NCI-H82 treated with DMSO at 0.1 percent for 48 hours (cell line): Measurements from ENCODE around the gene TRIL.

ENCODE experiments used
- DNase-seq: peaks from one replicate; lab custom pipeline; 2025; ENCODE audit not compliant: unreplicated experiment; lab: John Stamatoyannopoulos, UW

Gene TRIL

GRCh38 chr7:28958235-28958979 lies at the start of gene TRIL:
Gene TRIL (minus strand): TSS chr7:28958330. CDS start chr7:28958046, 284 bp downstream.
- peak; percentile 92 for DNase-seq

GRCh38 chr7:29007127-29007526 lies 49.0 kb upstream of the TRIL start:
- DNase-seq = no peak

DNA sequence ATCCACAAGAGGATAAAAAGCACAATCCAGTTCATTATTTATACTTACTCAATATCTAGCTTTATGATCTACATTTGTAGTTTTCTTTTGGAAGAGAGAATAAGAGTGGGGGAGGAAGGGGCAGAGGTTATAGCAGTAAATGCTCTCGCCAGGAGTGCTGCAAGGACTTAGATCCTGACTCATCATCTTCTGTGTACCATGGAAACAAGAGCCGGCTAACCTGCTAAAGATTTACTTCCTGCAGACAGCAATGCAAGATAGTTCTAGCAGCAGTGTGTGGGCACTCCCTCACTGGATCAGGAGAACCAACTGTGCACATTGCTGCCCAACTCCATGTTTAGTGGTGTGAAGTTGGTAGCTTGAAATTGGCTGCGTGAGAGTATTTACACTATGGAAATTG lies 47.7 kb upstream of the TRIL start:
- DNase-seq = no peak

DNA sequence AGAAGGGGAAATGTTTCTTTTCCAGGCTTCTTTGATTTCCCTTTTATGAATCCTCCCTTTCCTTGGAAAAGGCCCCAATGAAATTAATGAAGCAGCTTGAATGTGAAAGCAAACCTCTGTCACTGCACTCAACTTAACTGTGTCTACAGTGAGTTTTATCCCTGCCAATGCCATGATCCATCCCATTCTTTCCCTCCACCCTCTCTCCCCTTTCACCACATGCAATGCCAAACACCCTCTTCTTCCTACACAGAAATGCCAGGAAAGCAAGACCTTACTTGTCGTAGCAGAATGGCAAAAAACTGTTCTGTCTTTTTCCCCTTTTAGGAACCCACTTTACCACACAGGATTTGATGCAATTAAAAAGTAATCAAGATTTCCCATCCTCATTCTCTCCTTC lies 47.3 kb upstream of the TRIL start:
- no peak for DNase-seq

DNA sequence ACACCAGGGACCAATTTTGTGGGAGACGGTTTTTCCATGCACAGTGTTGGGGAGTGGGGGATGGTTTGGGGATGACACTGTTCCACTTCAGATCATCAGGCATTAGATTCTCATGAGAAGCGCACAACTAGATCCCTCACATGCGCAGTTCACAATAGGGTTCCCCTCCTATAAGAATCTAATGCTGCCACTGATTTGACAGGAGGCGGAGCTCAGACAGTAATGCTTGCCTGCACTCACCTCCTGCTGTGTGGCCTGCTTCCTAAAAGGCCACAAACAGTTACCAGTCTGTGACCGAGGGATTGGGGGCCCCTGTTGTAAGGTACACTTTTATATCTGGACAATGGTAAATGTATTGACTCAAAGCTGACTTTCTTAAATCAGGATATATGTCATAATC lies 45.6 kb upstream of the TRIL start:
- DNase-seq = no peak

- no peak for DNase-seq
Measured at GRCh38 chr7:29000717-29001076, 42.6 kb upstream of the TRIL start.

GRCh38 chr7:28999895-29000716 lies 42.0 kb upstream of the TRIL start:
- no peak for DNase-seq

DNA sequence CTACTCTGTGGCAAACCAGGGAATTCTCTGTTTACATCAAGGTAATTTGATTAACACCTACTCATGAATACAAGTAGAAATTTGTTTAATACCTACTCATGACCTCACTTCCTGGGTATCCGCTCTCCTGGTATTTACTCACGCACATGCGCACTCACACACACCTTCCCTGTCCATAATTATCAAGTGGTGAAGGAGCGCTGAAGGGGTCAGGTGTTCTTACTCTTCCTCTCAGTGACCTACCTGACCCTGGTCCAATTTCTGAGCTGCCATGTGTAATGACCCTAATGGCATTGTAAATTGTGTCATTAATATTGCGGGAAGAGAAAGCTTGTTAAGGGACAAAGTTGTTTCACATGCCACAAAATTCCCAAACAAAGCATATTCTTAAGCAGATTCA lies 41.3 kb upstream of the TRIL start:
- DNase-seq = no peak

GRCh38 chr7:28998105-28998504 lies 40.0 kb upstream of the TRIL start:
- DNase-seq = no peak

DNA sequence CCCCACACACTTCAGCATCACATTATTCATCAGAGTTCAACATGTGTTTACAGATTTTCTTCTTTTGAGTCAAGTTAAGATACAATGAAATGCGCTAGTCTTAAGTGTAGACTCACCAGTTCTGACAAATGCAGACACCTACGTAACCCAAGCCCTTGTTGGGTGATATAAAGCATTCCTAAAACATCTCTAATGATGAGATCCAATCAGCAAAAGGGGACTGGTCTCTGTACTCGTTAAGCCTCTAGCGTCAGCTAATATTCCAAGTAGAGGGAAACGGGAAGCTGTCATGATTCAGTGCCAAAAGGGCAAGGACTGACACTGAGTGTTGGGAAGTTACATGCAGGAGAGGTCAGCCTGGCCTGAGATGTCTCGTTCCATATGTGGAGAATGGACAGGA lies 38.7 kb upstream of the TRIL start:
- no peak for DNase-seq

GRCh38 chr7:28993371-28993770 lies 35.2 kb upstream of the TRIL start:
- no peak for DNase-seq

DNA sequence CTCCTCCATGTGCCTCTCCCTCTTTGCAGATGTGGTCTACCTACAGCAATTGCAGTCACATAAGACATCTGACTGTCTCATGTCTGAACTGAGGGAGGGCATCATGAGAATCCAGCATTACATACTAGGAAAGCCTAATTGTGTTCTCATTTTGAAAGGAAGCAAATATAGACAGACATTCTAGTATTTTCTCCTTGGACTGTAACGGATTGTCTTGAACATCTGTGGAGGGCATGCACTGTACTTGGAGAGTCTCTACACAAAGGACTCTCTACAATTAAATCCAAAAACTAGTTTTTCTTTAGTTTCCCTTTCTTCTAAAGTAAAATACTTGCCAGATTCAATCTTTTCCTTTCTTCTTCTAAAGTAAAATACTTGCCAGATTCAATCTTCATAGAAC lies 34.7 kb upstream of the TRIL start:
- DNase-seq = no peak

DNA sequence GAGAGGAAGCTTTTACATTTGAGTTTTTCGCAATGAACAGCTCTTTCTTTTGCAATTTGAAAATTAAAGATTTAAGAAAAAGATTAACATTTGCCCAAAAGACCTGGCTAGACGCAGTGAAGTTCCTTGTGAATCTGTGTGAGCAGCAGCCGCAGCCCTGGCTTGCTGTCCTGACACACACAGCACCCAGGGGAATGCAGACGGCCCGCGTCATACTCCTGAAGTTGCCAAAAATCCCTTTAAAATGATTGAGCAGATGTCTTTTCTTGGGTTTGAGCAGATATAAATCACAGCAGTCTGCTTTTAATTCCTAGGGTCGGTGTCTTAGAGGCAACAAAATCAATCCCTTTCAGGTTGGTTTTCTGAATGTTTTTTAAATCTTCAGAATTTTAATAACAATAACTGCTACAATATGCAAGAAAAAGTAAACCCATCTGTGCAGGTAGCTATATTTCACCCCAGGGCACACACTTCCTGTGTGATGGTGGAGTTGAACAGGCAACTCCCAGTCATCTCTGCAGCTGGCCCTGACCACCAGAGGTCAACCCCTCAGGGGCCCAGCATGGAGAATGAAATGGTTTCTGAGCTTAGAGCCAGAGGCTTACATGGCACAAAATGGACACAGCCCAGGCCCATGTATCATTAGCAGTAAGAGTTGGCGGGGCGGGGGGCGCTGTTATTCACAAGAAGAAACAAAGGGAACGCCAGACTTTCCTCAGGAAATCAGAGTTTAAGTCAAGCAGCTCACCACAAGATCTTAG lies 32.2 kb upstream of the TRIL start:
- DNase-seq = no peak

DNA sequence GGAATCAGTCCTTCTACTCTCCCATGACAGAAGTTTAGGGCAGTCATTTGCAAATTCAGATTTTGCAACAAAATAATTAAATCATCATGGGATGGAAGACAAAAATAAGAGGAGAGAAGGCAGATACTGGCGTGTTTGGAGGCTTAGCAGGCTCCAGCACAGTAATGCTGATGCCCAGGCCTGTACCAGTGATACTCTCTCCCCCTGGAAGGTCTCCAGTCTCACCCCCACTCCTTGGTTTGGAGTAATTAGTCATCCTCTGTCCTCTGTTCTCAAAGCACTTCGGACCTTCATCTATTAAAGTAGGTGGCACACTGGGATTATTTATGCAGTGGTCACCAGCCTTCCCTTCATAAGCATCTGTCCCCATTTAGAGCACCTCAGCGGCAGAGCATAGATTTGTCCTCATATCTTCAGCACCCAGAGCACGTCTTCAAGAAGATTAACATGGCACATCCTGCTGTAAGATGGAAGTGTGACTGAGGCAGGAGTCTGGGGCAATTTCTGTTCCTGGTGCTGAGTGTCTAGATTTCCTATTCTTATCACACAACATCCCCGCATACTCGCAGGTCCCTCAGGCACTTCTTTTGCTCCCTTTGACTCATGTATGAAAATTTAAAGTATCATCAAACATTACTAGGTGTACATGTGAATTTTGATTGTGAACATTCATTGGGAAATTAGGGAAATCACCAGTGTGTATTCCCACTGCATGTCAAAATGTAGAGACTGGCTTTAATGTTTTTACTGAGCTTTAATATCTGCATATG lies 31.3 kb upstream of the TRIL start:
- no peak for DNase-seq

DNA sequence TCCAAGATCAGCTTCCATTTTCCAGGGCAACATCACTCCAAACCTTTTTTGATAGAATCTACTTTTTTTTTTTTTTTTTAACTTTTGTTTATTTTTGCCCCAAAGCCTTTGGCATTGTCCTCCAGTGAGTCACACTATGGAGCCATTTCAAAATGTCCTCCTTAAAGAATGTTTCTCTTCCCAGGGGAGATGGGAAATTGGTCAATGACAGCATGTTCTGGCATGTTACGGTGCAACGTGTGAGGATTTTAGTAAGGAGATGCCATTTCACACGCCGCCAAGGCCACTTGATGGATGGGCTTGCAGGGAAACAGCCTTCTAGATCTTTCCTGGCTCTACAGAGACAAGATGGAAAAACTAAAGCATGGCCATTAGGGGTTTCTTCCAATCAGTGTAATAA lies 30.7 kb upstream of the TRIL start:
- no peak for DNase-seq

GRCh38 chr7:28988091-28988490 lies 30.0 kb upstream of the TRIL start:
- DNase-seq = no peak

GRCh38 chr7:28986765-28987110 lies 28.6 kb upstream of the TRIL start:
- no peak for DNase-seq

DNA sequence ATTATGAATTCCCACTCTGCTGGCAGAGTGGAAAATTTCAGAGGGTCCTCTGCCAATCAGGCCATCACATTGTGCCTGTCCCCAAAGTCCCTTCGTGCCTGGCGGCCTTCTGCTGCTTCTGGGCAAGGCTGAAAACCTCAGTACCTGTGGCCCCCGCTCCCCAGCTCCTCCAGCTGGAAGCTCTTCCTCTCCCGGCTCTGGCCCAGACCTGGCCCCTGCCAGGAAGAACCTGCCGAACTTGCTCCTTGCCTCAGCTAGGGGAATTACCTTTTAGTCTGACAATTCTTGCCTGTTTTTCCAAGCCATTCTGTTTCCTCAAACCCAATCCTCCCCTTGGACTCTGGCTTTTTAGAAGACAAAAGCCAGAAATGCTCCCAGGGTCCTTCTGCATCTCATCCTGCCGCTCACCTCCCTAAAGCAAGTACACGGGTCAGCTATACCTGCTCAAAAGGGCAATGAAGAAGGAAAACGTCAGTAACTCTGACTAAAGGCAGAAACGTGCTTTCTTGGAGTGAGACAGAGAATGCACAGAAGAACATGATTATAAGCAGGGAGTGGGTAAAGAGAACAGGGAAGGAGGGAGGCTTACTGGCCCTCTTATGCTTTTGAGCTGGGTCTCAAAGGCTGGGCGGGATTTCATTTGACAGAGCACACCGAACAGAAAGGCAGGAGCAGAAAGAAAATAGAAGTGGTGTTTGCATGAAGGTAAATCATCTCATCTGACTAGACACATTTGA lies 28.1 kb upstream of the TRIL start:
- no peak for DNase-seq

- no peak for DNase-seq
Measured at GRCh38 chr7:28984631-28985030, 26.5 kb upstream of the TRIL start.

DNA sequence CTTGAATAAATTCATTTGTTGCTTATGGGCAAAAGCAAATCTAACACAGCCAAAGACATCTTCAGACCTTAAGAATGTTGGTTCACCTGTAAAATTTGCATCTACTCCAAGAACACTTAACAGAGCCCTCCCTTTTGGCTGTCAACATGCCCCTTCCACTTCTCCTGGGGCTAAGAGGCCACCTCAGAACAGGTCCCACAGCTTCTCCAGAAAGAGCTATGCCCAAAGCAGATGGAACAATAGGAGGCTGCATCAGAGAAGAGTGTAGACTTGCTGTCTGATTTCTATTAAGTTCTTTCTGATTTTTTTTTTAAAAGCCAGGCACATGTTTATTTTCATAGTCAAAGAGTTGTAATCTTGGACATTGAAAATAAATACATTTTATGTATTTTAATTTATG lies 26.1 kb upstream of the TRIL start:
- no peak for DNase-seq
